ENCODE data around the gene SLA2.

DNA sequence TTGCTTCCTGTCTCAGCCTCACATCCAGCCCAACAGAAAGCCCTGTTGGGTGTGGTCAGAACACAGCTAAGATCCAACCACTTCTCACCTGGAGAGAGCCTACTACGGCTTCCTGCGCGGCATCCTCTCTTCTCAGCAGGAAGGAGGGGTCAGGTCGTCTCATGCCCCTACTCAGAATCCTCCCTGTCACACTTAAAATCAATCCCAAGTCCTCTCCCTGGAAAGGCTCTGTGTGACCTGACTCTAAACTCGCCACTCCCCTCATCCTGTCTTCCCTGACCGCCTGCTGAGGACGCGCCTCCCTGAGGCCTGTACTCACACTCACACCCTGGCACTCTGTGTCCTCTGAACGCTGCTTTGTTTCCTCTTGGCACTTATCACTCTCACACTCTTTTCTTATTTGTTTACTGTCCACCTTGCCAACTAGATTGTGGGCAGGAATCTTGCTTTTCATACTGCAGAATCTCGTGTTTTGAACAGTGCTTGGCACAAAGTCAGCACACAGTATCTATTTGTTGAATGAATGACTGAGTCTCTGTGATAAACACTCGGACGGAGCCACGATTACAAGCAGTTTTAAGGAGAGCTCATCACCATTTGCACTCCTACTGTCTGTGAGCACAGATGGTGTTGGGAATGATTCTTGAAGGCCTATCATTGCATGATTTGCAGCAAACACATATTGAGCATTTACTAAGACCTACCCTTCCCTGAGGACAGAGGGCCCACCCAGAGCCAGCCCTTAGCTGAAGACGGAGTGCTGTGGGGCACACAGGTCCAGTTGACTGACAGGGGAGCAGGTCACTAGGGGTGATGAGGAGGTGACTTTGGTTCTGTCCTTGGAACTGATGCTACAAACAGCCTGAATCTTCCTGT lies 21.7 kb downstream of the SLA2 start:
- TF ChIP-seq CTCF (IDR thresholded peaks at IDR 0.05; ENCODE audit: low read length) (no peak), EZH2 (IDR thresholded peaks at IDR 0.05; ENCODE audit: borderline replicate concordance, low read length) (no peak)

All from OCI-LY1 (cell line).